Endothelial cell of umbilical vein (primary cell): Measurements from ENCODE around the gene TMX1.

Experiments
- CTCF ChIP-seq, 2 donors: IDR thresholded peaks; 1 replicate in 1 of 2; 2 replicates in 1 of 2; pipeline ENCODE4 v1.5.1; 2011; ENCODE audit warnings: low read length in 2 of 2, mild to moderate bottlenecking in 2 of 2, moderate library complexity in 2 of 2, control low read depth in 1 of 2, inconsistent platforms in 1 of 2, low read depth in 1 of 2; ENCODE audit not compliant: insufficient read depth in 1 of 2; ENCODE audit errors: extremely low read depth in 1 of 2
- FOS ChIP-seq: IDR thresholded peaks from 2 replicates; pipeline ENCODE4 v1.6.1; 2011; ENCODE audit warnings: mild to moderate bottlenecking, low read length, moderate library complexity, borderline replicate concordance; ENCODE audit not compliant: insufficient read depth
- MAX ChIP-seq: IDR thresholded peaks from 2 replicates; pipeline ENCODE4 v1.6.1; 2011; ENCODE audit not compliant: insufficient read depth, insufficient read length

- TF ChIP-seq CTCF (IDR thresholded peaks at IDR 0.05; ENCODE audit: extremely low read depth in 1 of 2, insufficient read depth in 1 of 2, low read depth in 1 of 2, low read length in 2 of 2) (no peak), MAX (no peak), FOS (no peak)
These were observed 18.2 kb downstream of the TMX1 start for GRCh38 chr14:51258280-51258679.
